C1 segment of cervical spinal cord (tissue), 14 donors: ENCODE results near the gene CIAO3.
"Not testable (repeated sequence)": the region's sequence is repeated elsewhere in the genome, so short reads cannot be mapped to it uniquely, and the experiment has no call there.

Experiments
- DNase-seq, 14 donors: peaks; one replicate each; lab custom pipeline; 2025; lab: John Stamatoyannopoulos, UW

The CIAO3 gene

GRCh38 chr16:776298-776697 lies 35.5 kb upstream of the CIAO3 start:
- not testable (repeated sequence) for DNase-seq

- no peak for DNase-seq
Measured at GRCh38 chr16:775236-775796, 34.5 kb upstream of the CIAO3 start.

GRCh38 chr16:774086-775001 lies 33.5 kb upstream of the CIAO3 start:
- no peak for DNase-seq

- no peak for DNase-seq
Measured at GRCh38 chr16:772959-773358, 32.2 kb upstream of the CIAO3 start.

GRCh38 chr16:770411-770810 lies 29.6 kb upstream of the CIAO3 start:
- no peak for DNase-seq

GRCh38 chr16:769934-770333 lies 29.1 kb upstream of the CIAO3 start:
- DNase-seq, result no peak

- DNase-seq, result no peak
Measured at GRCh38 chr16:769184-769784, 28.5 kb upstream of the CIAO3 start.

- DNase-seq, result no peak
Measured at GRCh38 chr16:768428-768827, 27.6 kb upstream of the CIAO3 start.

- no peak for DNase-seq
Measured at GRCh38 chr16:767743-768235, 27.0 kb upstream of the CIAO3 start.

GRCh38 chr16:766820-767640 lies 26.2 kb upstream of the CIAO3 start:
- DNase-seq, result no peak

- DNase-seq, result no peak
Measured at GRCh38 chr16:766008-766819, 25.4 kb upstream of the CIAO3 start.

GRCh38 chr16:765488-765865 lies 24.7 kb upstream of the CIAO3 start:
- no peak for DNase-seq

- DNase-seq, result no peak
Measured at GRCh38 chr16:764848-765487, 24.2 kb upstream of the CIAO3 start.

GRCh38 chr16:764184-764750 lies 23.5 kb upstream of the CIAO3 start:
- no peak for DNase-seq

GRCh38 chr16:763369-764183 lies 22.8 kb upstream of the CIAO3 start:
- DNase-seq, result no peak

GRCh38 chr16:762595-763268 lies 21.9 kb upstream of the CIAO3 start:
- DNase-seq, result no peak

- DNase-seq, result no peak
Measured at GRCh38 chr16:761625-762513, 21.1 kb upstream of the CIAO3 start.
